ENCODE data around the gene LMX1B.

- no peak for TF ChIP-seq POLR2A (IDR thresholded peaks at IDR 0.05; ENCODE audit: extremely low read depth, insufficient read length)
- TF ChIP-seq CTCF (IDR thresholded peaks at IDR 0.05; ENCODE audit: low read depth, low read length): no peak
- no peak for TF ChIP-seq MYC (IDR thresholded peaks at IDR 0.05; ENCODE audit: low read depth, low read length)
- TF ChIP-seq MAX (IDR thresholded peaks at IDR 0.05; ENCODE audit: low read depth, low read length): no peak
Measured at GRCh38 chr9:126599047-126599650, 14.6 kb upstream of the LMX1B start.
